Inflammatory macrophage (primary cell): ENCODE measurements around the gene MRPL50.

Experiments
- DNase-seq, 2 donors: peaks; one replicate each; pipeline ENCODE4 v3.0.0-alpha.2; 2020 to 2022

The MRPL50 gene

GRCh38 chr9:101372327-101373118 lies 25.9 kb downstream of the MRPL50 start:
- DNase-seq = no peak

- no peak for DNase-seq
Measured at GRCh38 chr9:101371813-101372212, 26.6 kb downstream of the MRPL50 start.

- no peak for DNase-seq
Measured at GRCh38 chr9:101369884-101370531, 28.4 kb downstream of the MRPL50 start.

GRCh38 chr9:101369286-101369685 lies 29.1 kb downstream of the MRPL50 start:
- no peak for DNase-seq

- no peak for DNase-seq
Measured at GRCh38 chr9:101367323-101367722, 31.1 kb downstream of the MRPL50 start.

- no peak for DNase-seq
Measured at GRCh38 chr9:101366038-101366756, 32.2 kb downstream of the MRPL50 start.

GRCh38 chr9:101365181-101365580 lies 33.2 kb downstream of the MRPL50 start:
- no peak for DNase-seq

GRCh38 chr9:101362450-101362849 lies 36.0 kb downstream of the MRPL50 start:
- DNase-seq = no peak

- DNase-seq = no peak
Measured at GRCh38 chr9:101360647-101361046, 37.8 kb downstream of the MRPL50 start.

GRCh38 chr9:101359679-101360078 lies 38.7 kb downstream of the MRPL50 start:
- DNase-seq = no peak

- DNase-seq = no peak
Measured at GRCh38 chr9:101356619-101357018, 41.8 kb downstream of the MRPL50 start.

GRCh38 chr9:101354765-101355708 lies 43.4 kb downstream of the MRPL50 start:
- no peak for DNase-seq

- DNase-seq = no peak
Measured at GRCh38 chr9:101354143-101354764, 44.2 kb downstream of the MRPL50 start.

GRCh38 chr9:101353683-101354082 lies 44.7 kb downstream of the MRPL50 start:
- no peak for DNase-seq

- DNase-seq = no peak
Measured at GRCh38 chr9:101352892-101353463, 45.4 kb downstream of the MRPL50 start.

GRCh38 chr9:101350285-101350684 lies 48.1 kb downstream of the MRPL50 start:
- DNase-seq = no peak

- no peak for DNase-seq
Measured at GRCh38 chr9:101342595-101342994, 55.8 kb downstream of the MRPL50 start.

- DNase-seq = no peak
Measured at GRCh38 chr9:101341958-101342357, 56.5 kb downstream of the MRPL50 start.
